WI38 (cell line): Measurements from ENCODE around the gene ADGRG1.

Source experiments
- H3K4me3 ChIP-seq: 2 replicates; pipeline ENCODE4 v1.5.1; 2011; ENCODE audit warnings: low read depth, mild to moderate bottlenecking, control low read depth, low read length
- TF ChIP-seq, protein P1 (sequence below): IDR thresholded peaks from 2 replicates; pipeline ENCODE4 v1.5.1; 2012; ENCODE audit warnings: low read depth, mild to moderate bottlenecking, control low read depth, low read length

The ADGRG1 gene

DNA sequence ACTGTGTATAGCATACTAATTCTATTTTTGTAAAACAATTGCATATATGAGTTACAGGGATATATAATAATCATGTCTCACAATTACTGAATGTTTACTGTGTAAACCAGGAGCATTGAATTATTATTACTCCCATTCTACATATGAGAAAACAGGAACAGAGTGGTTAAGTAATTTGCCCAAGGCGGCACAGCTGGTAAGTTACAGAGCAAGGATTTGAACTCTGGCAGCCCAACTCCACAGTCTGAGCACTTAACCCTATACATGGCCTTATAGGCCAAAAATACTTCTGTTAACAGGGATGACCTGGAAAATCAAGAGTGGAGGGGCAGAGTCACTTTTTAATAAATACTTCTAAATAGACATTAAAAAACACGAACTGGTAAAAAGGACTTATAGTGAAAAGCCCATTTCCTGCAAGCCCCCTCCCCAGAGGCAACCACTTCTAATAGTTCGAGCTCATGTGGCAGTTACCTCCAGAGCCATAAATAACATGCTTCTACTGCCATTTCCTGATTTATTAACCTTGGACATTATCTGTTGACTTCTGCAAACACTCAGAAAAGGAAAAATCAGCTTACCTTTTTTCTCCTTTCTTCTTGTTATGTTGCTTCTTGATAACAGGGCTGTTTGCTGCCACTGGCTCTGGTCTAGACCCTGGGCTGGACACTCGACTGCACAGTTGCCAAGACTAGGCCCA, 22.1 kb upstream of the ADGRG1 start:
- TF ChIP-seq, protein P1, sequence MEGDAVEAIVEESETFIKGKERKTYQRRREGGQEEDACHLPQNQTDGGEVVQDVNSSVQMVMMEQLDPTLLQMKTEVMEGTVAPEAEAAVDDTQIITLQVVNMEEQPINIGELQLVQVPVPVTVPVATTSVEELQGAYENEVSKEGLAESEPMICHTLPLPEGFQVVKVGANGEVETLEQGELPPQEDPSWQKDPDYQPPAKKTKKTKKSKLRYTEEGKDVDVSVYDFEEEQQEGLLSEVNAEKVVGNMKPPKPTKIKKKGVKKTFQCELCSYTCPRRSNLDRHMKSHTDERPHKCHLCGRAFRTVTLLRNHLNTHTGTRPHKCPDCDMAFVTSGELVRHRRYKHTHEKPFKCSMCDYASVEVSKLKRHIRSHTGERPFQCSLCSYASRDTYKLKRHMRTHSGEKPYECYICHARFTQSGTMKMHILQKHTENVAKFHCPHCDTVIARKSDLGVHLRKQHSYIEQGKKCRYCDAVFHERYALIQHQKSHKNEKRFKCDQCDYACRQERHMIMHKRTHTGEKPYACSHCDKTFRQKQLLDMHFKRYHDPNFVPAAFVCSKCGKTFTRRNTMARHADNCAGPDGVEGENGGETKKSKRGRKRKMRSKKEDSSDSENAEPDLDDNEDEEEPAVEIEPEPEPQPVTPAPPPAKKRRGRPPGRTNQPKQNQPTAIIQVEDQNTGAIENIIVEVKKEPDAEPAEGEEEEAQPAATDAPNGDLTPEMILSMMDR: no peak

DNA sequence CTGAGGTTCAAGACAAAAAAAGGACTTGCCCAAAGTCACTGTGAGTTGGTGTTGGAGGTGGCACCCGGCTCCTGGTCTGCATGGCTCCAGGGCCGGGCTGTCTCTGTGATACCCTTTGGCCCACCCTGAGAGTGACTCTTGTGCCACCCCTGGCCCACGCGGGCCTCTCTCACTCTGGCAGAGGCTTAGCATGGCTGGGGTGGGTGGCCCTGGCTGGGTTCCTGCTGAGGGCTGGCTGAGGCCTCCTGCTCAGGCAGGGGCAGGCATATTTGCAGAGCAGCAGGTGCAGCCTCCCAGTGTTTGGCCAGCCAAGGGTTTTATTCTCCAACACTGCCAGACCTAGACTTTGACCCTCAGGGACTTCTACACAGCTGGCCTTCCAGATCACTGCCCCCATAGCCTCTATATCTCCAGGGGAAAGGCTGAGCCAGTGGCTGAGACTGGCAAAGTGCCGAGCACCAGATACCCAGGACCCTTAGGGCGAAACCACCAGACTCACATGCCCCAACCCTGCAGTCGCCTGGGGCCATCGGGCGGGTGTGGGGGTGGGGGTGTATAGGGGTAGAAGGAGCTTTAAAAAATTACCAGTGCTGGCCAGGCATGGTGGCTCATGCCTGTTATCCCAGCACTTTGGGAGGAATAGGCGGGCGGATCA, 21.5 kb upstream of the ADGRG1 start:
- TF ChIP-seq, protein P1: no peak
- H3K4me3 ChIP-seq: no peak overlapping the region

More for the DNA sequence above, 22.1 kb upstream of the ADGRG1 start:
- no peak overlapping the region for H3K4me3 ChIP-seq

DNA sequence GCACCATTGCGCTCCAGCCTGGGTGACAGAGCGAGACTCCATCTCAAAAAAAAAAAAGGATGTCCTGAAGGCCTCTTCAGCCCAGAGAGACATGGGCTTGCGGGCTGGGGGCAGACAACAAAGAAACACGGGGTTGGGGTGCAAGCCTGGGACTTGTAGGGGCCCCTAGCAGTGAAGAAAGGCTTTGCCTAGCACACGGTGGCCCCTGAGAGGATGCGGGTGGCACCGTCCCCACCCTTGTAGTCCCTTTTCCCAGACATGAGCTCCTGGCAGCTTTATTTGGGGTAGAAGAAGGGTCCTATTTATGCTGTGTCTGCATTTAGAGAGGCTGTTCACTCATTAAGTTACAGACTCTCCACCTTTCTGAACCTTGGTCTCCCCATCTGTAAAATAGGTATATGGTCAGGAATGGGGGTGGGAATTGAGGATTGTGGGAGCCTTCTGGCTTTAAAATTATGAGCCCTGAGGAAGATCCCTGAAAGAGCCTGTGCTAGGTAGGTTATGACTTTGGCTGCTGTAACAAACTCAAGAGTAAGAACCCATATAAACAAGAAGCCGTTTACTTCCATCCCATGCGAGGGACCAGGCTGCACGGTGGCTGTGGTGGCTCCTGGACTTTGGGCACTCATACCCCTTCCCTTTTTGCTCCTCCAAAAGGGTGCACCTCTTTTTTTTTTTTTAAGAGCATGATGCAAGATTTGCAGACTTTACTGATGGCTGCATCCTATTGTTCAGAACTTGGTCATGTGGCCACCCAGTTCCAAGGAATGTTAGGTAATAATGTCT, 20.6 kb upstream of the ADGRG1 start:
- TF ChIP-seq, protein P1: no peak
- no peak overlapping the region for H3K4me3 ChIP-seq

DNA sequence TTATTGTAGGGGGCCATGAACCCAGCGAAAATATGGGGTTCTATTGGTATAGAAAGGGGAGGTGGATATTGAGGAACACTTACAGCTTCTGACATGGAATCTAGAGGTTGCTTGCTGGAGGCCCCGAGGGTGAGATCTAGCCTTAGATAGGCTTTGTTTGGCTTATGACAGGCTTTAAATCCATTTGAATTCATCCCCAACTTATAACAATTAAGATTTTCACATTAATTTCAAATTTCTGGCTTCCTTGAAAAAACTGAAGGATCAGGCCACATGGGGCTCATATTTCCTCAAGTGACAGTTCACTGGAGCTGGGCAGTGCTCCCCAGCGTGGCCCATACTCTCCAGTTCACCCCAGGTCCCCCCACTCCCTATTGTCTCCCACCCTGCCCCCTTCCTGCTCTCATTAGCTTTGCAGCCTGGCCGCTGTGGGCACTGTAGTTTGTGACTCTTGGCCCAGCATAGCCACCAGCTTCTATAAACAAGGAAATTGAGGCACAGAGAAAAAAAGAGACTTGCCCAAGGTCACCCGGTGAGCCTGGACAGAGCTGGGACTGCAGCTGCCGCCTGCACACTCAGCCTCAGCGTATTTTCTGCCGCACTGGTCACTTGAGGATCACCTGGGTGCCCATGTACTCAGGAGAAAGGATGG, 19.8 kb upstream of the ADGRG1 start:
- H3K4me3 ChIP-seq: no peak overlapping the region
- TF ChIP-seq, protein P1: no peak

DNA sequence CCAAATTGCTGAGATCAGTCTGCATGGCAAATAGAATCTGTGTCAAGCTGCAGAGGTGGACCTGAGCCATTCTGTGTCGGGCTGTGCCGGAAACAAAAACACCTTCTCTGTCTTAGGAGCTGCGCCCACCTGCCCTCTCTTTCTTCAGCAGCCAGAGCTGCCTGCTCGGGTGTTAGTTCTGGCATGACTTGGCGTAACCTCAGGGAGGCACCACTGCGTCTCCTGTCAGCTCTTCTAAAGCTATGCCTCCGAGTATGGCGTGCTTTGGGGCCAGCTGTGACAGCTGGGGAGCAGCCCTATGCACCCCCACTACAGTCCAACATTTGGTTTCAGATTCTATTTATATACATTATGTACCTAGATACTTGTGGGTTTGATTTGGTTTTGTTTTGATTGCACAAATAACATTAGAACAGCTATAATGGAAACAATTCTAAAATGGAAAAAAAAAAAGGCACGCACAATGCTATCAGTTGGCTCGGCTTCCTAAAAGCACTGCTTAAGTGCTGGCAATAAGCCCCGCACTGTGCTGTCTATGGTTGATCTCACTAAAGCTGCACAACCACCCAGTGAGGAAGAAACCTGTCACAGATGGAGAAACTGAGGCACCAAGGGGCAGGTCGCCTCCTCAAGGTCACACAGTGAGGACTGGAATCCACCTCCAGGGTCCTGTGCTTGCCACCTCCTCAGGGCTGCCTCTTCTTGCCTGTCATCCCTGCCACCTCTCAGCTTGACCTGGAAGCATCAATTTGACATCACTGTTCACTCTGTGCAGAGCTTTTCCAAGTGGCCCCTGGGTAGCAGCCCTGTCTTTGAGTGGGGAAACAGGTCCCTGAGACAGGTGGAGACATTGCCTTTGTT, 18.7 kb upstream of the ADGRG1 start:
- peak overlapping the region; percentile 12; the same call in 1 of the 2 replicates for H3K4me3 ChIP-seq
- TF ChIP-seq, protein P1: no peak

DNA sequence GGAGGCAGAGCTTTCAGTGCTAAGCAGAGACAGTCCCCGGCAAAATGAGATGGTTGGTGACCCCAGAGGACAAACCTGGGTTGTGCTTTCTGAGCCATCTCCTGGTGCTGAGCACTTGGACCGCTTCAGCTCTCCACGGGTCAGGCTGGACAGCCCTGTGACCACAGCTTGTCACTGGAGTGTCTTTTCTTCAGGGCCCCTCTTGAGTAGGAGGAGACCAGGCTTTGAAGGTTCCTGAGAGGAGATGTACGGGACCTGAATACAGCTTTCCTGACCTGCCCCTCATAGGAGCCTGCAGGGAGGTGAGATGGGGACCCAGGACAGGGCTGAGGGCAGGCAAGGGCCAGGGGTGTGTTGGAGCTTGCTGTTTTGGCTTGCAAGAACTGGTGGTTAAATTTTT, 17.8 kb upstream of the ADGRG1 start:
- TF ChIP-seq, protein P1: no peak
- no peak overlapping the region for H3K4me3 ChIP-seq
